Measurements from ENCODE around the gene ZNF497. TPM values are rescaled to one million over a fixed set of nuclear protein-coding genes. Genes with fewer than 3 reads are reported as not detected.

ZNF497 gene
- total and polyA plus RNA-seq, 2 of the 13 experiments (the other 11 are each of a cell fraction or from before 2014, with no cell fraction given), result 1.5 to 1.9 TPM

DNA sequence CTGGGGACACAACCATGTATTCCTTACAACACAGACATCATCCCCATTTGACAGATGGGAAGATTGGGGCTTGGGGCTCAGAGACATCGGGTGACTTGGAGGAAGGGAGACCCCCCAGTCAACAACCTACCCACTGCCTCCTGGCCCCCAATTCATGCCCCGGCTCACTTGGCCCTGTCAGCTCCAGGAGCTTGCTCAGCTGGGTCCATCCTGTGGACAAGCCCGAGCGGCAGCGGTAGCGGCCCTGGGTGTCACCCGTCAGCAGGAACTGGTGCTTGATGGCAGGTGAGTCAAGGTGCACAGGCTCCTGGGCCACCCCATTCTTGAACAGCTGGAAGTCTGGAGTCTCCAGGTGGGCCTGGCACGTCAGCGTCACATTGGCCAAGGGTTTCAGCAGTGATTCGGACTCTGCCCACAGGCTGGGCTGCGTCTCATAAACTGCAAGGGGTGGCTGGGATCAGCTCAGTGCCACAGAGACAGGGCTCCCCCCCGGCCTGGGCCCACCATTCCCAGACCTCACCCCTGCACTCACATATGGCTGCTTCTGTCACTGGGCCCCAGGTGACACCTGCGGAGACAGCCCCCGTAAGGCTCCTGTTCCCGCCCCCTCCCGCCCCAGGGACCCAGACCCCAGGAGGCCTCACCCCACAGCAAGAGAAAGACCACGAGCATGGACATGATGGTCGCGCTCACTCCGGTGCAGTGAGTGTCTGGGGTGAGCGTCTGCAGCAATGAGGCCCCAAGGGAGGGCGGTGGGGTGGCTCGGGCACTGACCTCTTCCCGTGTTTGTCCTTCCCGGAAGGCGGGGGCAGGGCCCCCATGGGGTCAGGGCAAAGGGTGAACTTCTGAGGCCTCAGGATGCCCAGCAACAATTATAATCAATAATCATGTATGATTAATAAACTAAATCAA lies 9.5 kb downstream of the ZNF497 start, which contains the start of gene A1BG (continued):
- TF ChIP-seq, protein P1, sequence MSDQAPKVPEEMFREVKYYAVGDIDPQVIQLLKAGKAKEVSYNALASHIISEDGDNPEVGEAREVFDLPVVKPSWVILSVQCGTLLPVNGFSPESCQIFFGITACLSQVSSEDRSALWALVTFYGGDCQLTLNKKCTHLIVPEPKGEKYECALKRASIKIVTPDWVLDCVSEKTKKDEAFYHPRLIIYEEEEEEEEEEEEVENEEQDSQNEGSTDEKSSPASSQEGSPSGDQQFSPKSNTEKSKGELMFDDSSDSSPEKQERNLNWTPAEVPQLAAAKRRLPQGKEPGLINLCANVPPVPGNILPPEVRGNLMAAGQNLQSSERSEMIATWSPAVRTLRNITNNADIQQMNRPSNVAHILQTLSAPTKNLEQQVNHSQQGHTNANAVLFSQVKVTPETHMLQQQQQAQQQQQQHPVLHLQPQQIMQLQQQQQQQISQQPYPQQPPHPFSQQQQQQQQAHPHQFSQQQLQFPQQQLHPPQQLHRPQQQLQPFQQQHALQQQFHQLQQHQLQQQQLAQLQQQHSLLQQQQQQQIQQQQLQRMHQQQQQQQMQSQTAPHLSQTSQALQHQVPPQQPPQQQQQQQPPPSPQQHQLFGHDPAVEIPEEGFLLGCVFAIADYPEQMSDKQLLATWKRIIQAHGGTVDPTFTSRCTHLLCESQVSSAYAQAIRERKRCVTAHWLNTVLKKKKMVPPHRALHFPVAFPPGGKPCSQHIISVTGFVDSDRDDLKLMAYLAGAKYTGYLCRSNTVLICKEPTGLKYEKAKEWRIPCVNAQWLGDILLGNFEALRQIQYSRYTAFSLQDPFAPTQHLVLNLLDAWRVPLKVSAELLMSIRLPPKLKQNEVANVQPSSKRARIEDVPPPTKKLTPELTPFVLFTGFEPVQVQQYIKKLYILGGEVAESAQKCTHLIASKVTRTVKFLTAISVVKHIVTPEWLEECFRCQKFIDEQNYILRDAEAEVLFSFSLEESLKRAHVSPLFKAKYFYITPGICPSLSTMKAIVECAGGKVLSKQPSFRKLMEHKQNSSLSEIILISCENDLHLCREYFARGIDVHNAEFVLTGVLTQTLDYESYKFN (CRISPR knock-in tag; conservative IDR thresholded peaks at IDR 0.05), result peak; percentile 95
- TF ChIP-seq YY1 (IDR thresholded peaks at IDR 0.05; ENCODE audit: insufficient read depth, insufficient replicate concordance, low read depth, low read length) (peak; percentile 12), REL (CRISPR knock-in tag; conservative IDR thresholded peaks at IDR 0.05) (no peak), ELF3 (CRISPR knock-in tag; IDR thresholded peaks at IDR 0.05) (peak; percentile 41; the same call in 1 of the 2 replicates), ZNF616 (CRISPR knock-in tag; IDR thresholded peaks at IDR 0.05; ENCODE audit: low read depth) (no peak), FOXA1 (IDR thresholded peaks at IDR 0.05) (no peak), FOXA1 (CRISPR knock-in tag; IDR thresholded peaks at IDR 0.05) (no peak), SRSF9 (IDR thresholded peaks at IDR 0.05; ENCODE audit: borderline replicate concordance, insufficient read depth, low read depth, low read length, poor library complexity, severe bottlenecking) (no peak), ZNF225 (CRISPR knock-in tag; IDR thresholded peaks at IDR 0.05) (no peak), ZNF383 (CRISPR knock-in tag; IDR thresholded peaks at IDR 0.05; ENCODE audit: borderline replicate concordance) (no peak), ZIK1 (CRISPR knock-in tag; IDR thresholded peaks at IDR 0.05; ENCODE audit: borderline replicate concordance, low read depth) (no peak), PHF21A (CRISPR knock-in tag; IDR thresholded peaks at IDR 0.05) (0 out of 2 replicates have a peak, but pooled peaks have one; percentile 5), CAMTA2 (CRISPR knock-in tag; IDR thresholded peaks at IDR 0.05; ENCODE audit: borderline replicate concordance) (no peak), SOX5 (CRISPR knock-in tag; IDR thresholded peaks at IDR 0.05; ENCODE audit: borderline replicate concordance) (peak; percentile 37; the same call in 1 of the 2 replicates), ZNF788 (CRISPR knock-in tag; IDR thresholded peaks at IDR 0.05; ENCODE audit: borderline replicate concordance) (no peak)
- TF ChIP-seq, protein P2, sequence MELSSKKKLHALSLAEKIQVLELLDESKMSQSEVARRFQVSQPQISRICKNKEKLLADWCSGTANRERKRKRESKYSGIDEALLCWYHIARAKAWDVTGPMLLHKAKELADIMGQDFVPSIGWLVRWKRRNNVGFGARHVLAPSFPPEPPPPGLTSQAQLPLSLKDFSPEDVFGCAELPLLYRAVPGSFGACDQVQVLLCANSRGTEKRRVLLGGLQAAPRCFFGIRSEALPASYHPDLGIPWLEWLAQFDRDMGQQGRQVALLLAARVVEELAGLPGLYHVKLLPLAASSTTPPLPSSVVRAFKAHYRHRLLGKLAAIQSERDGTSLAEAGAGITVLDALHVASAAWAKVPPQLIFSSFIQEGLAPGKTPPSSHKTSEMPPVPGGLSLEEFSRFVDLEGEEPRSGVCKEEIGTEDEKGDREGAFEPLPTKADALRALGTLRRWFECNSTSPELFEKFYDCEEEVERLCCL (CRISPR knock-in tag; IDR thresholded peaks at IDR 0.05; ENCODE audit: borderline replicate concordance), result no peak
- TF ChIP-seq, protein P3, sequence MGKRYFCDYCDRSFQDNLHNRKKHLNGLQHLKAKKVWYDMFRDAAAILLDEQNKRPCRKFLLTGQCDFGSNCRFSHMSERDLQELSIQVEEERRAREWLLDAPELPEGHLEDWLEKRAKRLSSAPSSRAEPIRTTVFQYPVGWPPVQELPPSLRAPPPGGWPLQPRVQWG (CRISPR knock-in tag; IDR thresholded peaks at IDR 0.05; ENCODE audit: borderline replicate concordance, low read depth), result no peak
- TF ChIP-seq, protein P4, sequence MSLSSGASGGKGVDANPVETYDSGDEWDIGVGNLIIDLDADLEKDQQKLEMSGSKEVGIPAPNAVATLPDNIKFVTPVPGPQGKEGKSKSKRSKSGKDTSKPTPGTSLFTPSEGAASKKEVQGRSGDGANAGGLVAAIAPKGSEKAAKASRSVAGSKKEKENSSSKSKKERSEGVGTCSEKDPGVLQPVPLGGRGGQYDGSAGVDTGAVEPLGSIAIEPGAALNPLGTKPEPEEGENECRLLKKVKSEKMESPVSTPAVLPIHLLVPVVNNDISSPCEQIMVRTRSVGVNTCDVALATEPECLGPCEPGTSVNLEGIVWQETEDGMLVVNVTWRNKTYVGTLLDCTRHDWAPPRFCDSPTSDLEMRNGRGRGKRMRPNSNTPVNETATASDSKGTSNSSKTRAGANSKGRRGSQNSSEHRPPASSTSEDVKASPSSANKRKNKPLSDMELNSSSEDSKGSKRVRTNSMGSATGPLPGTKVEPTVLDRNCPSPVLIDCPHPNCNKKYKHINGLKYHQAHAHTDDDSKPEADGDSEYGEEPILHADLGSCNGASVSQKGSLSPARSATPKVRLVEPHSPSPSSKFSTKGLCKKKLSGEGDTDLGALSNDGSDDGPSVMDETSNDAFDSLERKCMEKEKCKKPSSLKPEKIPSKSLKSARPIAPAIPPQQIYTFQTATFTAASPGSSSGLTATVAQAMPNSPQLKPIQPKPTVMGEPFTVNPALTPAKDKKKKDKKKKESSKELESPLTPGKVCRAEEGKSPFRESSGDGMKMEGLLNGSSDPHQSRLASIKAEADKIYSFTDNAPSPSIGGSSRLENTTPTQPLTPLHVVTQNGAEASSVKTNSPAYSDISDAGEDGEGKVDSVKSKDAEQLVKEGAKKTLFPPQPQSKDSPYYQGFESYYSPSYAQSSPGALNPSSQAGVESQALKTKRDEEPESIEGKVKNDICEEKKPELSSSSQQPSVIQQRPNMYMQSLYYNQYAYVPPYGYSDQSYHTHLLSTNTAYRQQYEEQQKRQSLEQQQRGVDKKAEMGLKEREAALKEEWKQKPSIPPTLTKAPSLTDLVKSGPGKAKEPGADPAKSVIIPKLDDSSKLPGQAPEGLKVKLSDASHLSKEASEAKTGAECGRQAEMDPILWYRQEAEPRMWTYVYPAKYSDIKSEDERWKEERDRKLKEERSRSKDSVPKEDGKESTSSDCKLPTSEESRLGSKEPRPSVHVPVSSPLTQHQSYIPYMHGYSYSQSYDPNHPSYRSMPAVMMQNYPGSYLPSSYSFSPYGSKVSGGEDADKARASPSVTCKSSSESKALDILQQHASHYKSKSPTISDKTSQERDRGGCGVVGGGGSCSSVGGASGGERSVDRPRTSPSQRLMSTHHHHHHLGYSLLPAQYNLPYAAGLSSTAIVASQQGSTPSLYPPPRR (CRISPR knock-in tag; IDR thresholded peaks at IDR 0.05; ENCODE audit: borderline replicate concordance), result peak; percentile 45; the same call in 1 of the 2 replicates
